Stimulated activated naive B cell treated with anti-CD40 and anti-IgM and Interleukin-4, amounts not matched to agents 10 μg/mL and 1 μg/mL and 100 μg/mL, for 72 hours (primary cell): ENCODE data around the gene LENG8.
"Not testable (repeated sequence)": the region's sequence is repeated elsewhere in the genome, so short reads cannot be mapped to it uniquely, and the experiment has no call there.

Experiments
- ATAC-seq, 2 donors: fragments of 150-1000 bp; cut with Tn5 transposase; replicated peaks; 2 replicates each; pipeline ENCODE4 v1.10.0; 2021; ENCODE audit warnings: moderate library complexity in 1 of 2
- DNase-seq: peaks from one replicate; pipeline ENCODE4 v3.0.0; 2021
- H3K27ac Mint-ChIP-seq: one replicate; pipeline ENCODE4 v1.8.0; 2022; ENCODE audit warnings: mild to moderate bottlenecking, mixed read lengths
- H3K27me3 Mint-ChIP-seq, 2 donors: one replicate each; pipeline ENCODE4 v1.8.0; 2022; ENCODE audit warnings: mixed read lengths in 2 of 2
- H3K36me3 Mint-ChIP-seq, 2 donors: one replicate each; pipeline ENCODE4 v1.8.0; 2022; ENCODE audit warnings: mixed read lengths in 2 of 2, mild to moderate bottlenecking in 1 of 2
- H3K4me1 Mint-ChIP-seq, 2 donors: one replicate each; pipeline ENCODE4 v1.8.0; 2022; ENCODE audit warnings: mixed read lengths in 2 of 2, mild to moderate bottlenecking in 1 of 2
- H3K4me3 Mint-ChIP-seq, 2 donors: one replicate each; pipeline ENCODE4 v1.8.0; 2022; ENCODE audit warnings: mild to moderate bottlenecking in 2 of 2, mixed read lengths in 2 of 2, moderate library complexity in 1 of 2
- H3K9me3 Mint-ChIP-seq, 2 donors: one replicate each; pipeline ENCODE4 v1.8.0; 2022; ENCODE audit warnings: mixed read lengths in 2 of 2, mild to moderate bottlenecking in 1 of 2

Gene LENG8

GRCh38 chr19:54464044-54464629 is 15.1 kb downstream of the LENG8 start:
- peak overlapping the region; percentile 93 for H3K27ac Mint-ChIP-seq
- peaks cover 3 to 6% of the 10 kb centered on the region in 2 donors for H3K27me3 Mint-ChIP-seq
- ATAC-seq (peak; percentile 68 to 71), DNase-seq (peak; percentile 94)
- peak overlapping the region; percentile 78 to 81 for H3K4me3 Mint-ChIP-seq
- H3K36me3 Mint-ChIP-seq = peaks cover 13 to 24% of the 10 kb centered on the region in 2 donors
- H3K9me3 Mint-ChIP-seq = no peaks in the 10 kb centered on the region
- H3K4me1 Mint-ChIP-seq = peaks cover 27 to 56% of the 10 kb centered on the region in 2 donors

- peak overlapping the region; percentile 78 to 81 for H3K4me3 Mint-ChIP-seq
- peak; percentile 89 for DNase-seq
These were observed 15.8 kb downstream of the LENG8 start for GRCh38 chr19:54464630-54465425.

GRCh38 chr19:54465426-54466109 is 16.6 kb downstream of the LENG8 start:
- peak overlapping the region; percentile 55 to 70 for H3K4me3 Mint-ChIP-seq
- H3K9me3 Mint-ChIP-seq = no peaks in the 10 kb centered on the region
- ATAC-seq = no peak
- no peak for DNase-seq
- H3K4me1 Mint-ChIP-seq = peaks cover 29 to 45% of the 10 kb centered on the region in 2 donors
- peaks cover 16 to 18% of the 10 kb centered on the region in 2 donors for H3K27me3 Mint-ChIP-seq
- peaks cover 7 to 15% of the 10 kb centered on the region in 2 donors for H3K36me3 Mint-ChIP-seq
- H3K27ac Mint-ChIP-seq = peak overlapping the region; percentile 81

More at GRCh38 chr19:54464630-54465425, 15.8 kb downstream of the LENG8 start:
- ATAC-seq = peak; percentile 68 to 69
- Mint-ChIP-seq H3K9me3 (no peaks in the 10 kb centered on the region), H3K4me1 (peaks cover 24 to 49% of the 10 kb centered on the region in 2 donors), H3K36me3 (peaks cover 9 to 17% of the 10 kb centered on the region in 2 donors), H3K27ac (peak overlapping the region; percentile 93), H3K27me3 (peaks cover 9 to 11% of the 10 kb centered on the region in 2 donors)

GRCh38 chr19:54466110-54466480 is 17.1 kb downstream of the LENG8 start:
- not testable (repeated sequence) for DNase-seq
- Mint-ChIP-seq H3K27me3 (peaks cover 20 to 24% of the 10 kb centered on the region in 2 donors), H3K4me3 (peak overlapping the region; percentile 55 to 70)

GRCh38 chr19:54469496-54469934 is 20.5 kb downstream of the LENG8 start:
- Mint-ChIP-seq H3K27me3 (peaks cover 37 to 45% of the 10 kb centered on the region in 2 donors), H3K4me1 (peaks cover 29 to 34% of the 10 kb centered on the region in 2 donors), H3K9me3 (no peaks in the 10 kb centered on the region), H3K36me3 (peaks cover 0 to 3% of the 10 kb centered on the region in 2 donors), H3K4me3 (no peak overlapping the region), H3K27ac (no peak overlapping the region)
- ATAC-seq (no peak), DNase-seq (no peak)

More at GRCh38 chr19:54466110-54466480, 17.1 kb downstream of the LENG8 start:
- not testable (repeated sequence) for H3K9me3 Mint-ChIP-seq, ATAC-seq
- peaks cover 32 to 45% of the 10 kb centered on the region in 2 donors for H3K4me1 Mint-ChIP-seq
- peaks cover 2 to 12% of the 10 kb centered on the region in 2 donors for H3K36me3 Mint-ChIP-seq
- peak overlapping the region; percentile 81 for H3K27ac Mint-ChIP-seq

GRCh38 chr19:54470276-54470887 is 21.4 kb downstream of the LENG8 start:
- Mint-ChIP-seq H3K4me1 (peaks cover 26 to 29% of the 10 kb centered on the region in 2 donors), H3K9me3 (no peaks in the 10 kb centered on the region), H3K27ac (peak overlapping the region; percentile 16), H3K4me3 (peak overlapping the region; percentile 48 to 74), H3K27me3 (peaks cover 41 to 52% of the 10 kb centered on the region in 2 donors), H3K36me3 (no peaks in the 10 kb centered on the region)
- ATAC-seq (no peak), DNase-seq (no peak)

- H3K4me3 Mint-ChIP-seq = peak overlapping the region; percentile 70 to 74
- peaks cover 38 to 54% of the 10 kb centered on the region in 2 donors for H3K27me3 Mint-ChIP-seq
- no peak for DNase-seq
- H3K27ac Mint-ChIP-seq = peak overlapping the region; percentile 60
- no peaks in the 10 kb centered on the region for H3K9me3 Mint-ChIP-seq
- H3K36me3 Mint-ChIP-seq = no peaks in the 10 kb centered on the region
- peak; percentile 58 to 63 for ATAC-seq
- peaks cover 21% of the 10 kb centered on the region in 2 donors for H3K4me1 Mint-ChIP-seq
These were observed 22.2 kb downstream of the LENG8 start for GRCh38 chr19:54470991-54471782.

- no peaks in the 10 kb centered on the region for H3K9me3 Mint-ChIP-seq
- no peak within 1 kb of the TSS for H3K27ac Mint-ChIP-seq
- no peak within 1 kb of the TSS for H3K4me3 Mint-ChIP-seq
- H3K27me3 Mint-ChIP-seq = peaks cover 58 to 71% of the 10 kb centered on the region in 2 donors
- no peak for DNase-seq
- peak in 1 of 2 donors; percentile 62 for ATAC-seq
- H3K4me1 Mint-ChIP-seq = peaks cover 20 to 21% of the 10 kb centered on the region in 2 donors
- H3K36me3 Mint-ChIP-seq = no peaks in the 10 kb centered on the region
These were observed 24.3 kb downstream of the LENG8 start, which contains the start of gene CDC42EP5 for GRCh38 chr19:54473071-54473891. TSS of gene CDC42EP5 (minus strand) at chr19:54473296. CDS start at chr19:54465547, 7,749 bp downstream.

GRCh38 chr19:54473892-54474372 is 24.9 kb downstream of the LENG8 start:
- H3K36me3 Mint-ChIP-seq = no peaks in the 10 kb centered on the region
- ATAC-seq = no peak
- no peak overlapping the region for H3K4me3 Mint-ChIP-seq
- peaks cover 62 to 72% of the 10 kb centered on the region in 2 donors for H3K27me3 Mint-ChIP-seq
- DNase-seq = no peak
- no peak overlapping the region for H3K27ac Mint-ChIP-seq
- no peaks in the 10 kb centered on the region for H3K9me3 Mint-ChIP-seq
- peaks cover 20 to 21% of the 10 kb centered on the region in 2 donors for H3K4me1 Mint-ChIP-seq

GRCh38 chr19:54475706-54476105 is 26.7 kb downstream of the LENG8 start:
- no peak for DNase-seq
- Mint-ChIP-seq H3K4me3 (no peak overlapping the region), H3K27me3 (peaks cover 52 to 67% of the 10 kb centered on the region in 2 donors), H3K4me1 (peaks cover 13 to 24% of the 10 kb centered on the region in 2 donors), H3K9me3 (no peaks in the 10 kb centered on the region), H3K36me3 (no peaks in the 10 kb centered on the region), H3K27ac (no peak overlapping the region)
- no peak for ATAC-seq

GRCh38 chr19:54477650-54478049 is 28.7 kb downstream of the LENG8 start:
- DNase-seq = no peak
- no peaks in the 10 kb centered on the region for H3K9me3 Mint-ChIP-seq
- H3K27ac Mint-ChIP-seq = peak overlapping the region; percentile 56
- ATAC-seq = no peak
- H3K4me1 Mint-ChIP-seq = peaks cover 18 to 28% of the 10 kb centered on the region in 2 donors
- H3K4me3 Mint-ChIP-seq = no peak overlapping the region
- H3K27me3 Mint-ChIP-seq = peaks cover 46 to 65% of the 10 kb centered on the region in 2 donors
- H3K36me3 Mint-ChIP-seq = no peaks in the 10 kb centered on the region

- Mint-ChIP-seq H3K36me3 (no peaks in the 10 kb centered on the region), H3K27ac (no peak overlapping the region), H3K4me1 (peaks cover 14 to 28% of the 10 kb centered on the region in 2 donors), H3K27me3 (peaks cover 42 to 63% of the 10 kb centered on the region in 2 donors), H3K4me3 (no peak overlapping the region), H3K9me3 (no peaks in the 10 kb centered on the region)
- ATAC-seq (peak; percentile 48 to 56), DNase-seq (no peak)
These were observed 29.8 kb downstream of the LENG8 start for GRCh38 chr19:54478677-54479266.
